Non-pigmented ciliary epithelial cell (primary cell): ENCODE data around the gene AMBRA1.

Experiments used
- DNase-seq: peaks from one replicate; pipeline ENCODE4 v3.0.0-alpha.2; 2010; ENCODE audit warnings: low read depth

The AMBRA1 gene

GRCh38 chr11:46505741-46506482 lies 87.9 kb downstream of the AMBRA1 start:
- DNase-seq: no peak

GRCh38 chr11:46504817-46505613 lies 88.8 kb downstream of the AMBRA1 start:
- peak; percentile 51 for DNase-seq

GRCh38 chr11:46499821-46500220 lies 94.0 kb downstream of the AMBRA1 start:
- DNase-seq: no peak

- no peak for DNase-seq
These were observed 94.9 kb downstream of the AMBRA1 start for GRCh38 chr11:46498968-46499367.

DNA sequence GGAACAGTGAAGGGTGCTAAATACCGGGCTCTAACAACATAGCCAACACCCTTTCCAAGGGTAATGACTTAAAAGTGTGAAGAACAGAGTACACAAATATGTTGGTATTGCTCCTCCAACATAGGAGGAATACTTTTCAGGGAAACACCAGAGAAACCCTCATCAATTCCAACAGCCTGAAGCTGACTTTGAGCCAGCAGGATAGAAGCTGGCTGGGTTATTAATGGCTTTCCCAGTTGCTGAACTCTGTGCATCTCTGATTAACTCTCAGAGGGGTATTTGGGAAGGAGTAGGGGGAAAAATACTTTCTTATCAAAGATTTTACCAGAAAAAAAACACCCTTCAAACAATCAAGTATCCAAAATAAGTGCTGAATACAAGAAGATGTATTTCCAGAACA lies 95.6 kb downstream of the AMBRA1 start:
- DNase-seq: no peak

DNA sequence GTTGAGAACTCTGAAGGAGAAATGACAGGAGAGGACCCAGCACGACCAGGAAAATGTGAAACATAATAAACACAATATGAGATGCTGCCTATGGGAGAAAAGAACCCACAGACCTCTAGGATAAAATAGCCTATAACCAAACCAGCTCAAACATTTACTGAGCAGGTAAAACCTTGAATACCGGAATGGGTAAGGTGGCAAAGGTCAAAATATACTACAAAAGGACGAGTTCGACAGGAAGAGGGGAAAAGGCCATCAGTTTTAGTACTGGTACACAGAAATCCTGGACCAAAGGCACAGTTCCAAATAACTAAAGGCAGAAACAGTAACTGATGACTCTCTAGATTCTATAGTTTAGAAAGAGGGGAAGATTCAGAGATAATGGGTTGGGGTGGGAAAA lies 96.3 kb downstream of the AMBRA1 start:
- DNase-seq: no peak

- DNase-seq: no peak
These were observed 100.0 kb downstream of the AMBRA1 start for GRCh38 chr11:46493791-46494190.

DNA sequence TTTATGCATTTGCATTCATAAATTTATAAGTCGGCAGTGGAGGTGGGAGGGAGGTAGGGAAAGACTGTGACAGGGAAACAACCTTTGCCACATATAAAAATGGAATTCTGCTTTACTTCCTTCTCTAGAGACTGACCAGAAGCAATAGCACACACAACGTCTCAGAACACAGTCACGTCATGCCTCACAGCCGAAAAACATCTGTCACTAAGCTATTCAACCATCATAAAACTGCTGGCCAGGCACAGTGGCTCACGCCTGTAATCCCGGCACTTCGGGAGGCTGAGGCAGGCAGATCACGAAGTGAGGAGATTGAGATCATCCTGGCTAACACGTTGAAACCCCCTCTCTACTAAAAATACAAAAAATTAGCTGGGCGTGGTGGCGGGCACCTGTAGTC lies 101.3 kb downstream of the AMBRA1 start:
- DNase-seq: no peak

DNA sequence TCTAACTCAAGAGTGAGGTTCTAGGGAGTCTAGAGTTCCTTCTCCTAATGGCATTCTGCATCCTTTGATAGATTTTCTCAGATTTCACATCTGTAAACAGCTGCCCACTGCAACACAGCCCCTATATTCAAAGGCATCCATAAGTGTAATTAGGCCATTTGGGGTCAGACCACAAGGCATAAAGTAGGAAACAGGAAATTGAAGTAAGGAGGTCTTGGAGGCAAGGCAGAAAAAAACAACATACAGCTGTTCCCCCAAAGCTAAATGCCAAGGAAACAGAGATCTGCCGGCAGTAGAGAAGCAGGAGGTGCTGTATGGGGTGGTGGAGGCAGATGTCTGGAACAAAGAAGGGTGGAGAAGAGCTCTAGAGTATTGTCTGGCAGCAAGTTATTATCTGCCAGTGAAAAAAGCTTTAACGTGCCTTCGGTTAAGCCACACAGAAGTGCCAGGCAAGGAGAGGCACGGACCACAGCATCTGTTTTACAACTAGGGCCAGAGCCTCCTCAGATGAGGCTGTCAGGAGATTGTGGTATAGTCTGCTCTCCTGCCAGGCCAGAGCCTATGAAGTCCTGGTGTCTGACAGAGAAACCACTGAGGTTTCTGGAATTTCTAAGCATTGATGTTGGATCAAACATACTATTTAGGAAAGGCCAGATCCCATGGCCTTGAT lies 102.0 kb downstream of the AMBRA1 start:
- DNase-seq: no peak

GRCh38 chr11:46490666-46491065 lies 103.2 kb downstream of the AMBRA1 start:
- peak; percentile 13 for DNase-seq

- DNase-seq: peak; percentile 13
These were observed 103.9 kb downstream of the AMBRA1 start for GRCh38 chr11:46489656-46490560.

GRCh38 chr11:46485856-46486443 lies 107.9 kb downstream of the AMBRA1 start:
- DNase-seq: no peak

DNA sequence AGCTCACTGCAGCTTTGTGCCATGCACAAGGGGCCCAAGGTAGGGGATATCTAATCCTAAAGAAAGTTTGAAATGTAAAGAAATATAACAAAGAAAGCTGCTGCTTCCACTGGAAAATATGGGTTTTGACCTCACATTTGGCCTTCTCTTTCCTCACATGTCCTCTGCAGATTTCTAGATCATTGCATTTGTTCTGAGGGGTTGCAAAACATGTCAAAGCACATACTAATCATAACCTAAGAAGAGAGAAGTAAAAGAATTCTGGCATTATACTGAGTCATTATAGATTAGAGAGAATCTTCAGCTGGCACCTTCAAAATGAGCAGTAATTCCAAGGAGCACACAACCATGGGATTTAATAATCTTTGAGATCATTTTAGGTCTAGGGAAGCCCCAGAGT lies 109.7 kb downstream of the AMBRA1 start:
- no peak for DNase-seq

DNA sequence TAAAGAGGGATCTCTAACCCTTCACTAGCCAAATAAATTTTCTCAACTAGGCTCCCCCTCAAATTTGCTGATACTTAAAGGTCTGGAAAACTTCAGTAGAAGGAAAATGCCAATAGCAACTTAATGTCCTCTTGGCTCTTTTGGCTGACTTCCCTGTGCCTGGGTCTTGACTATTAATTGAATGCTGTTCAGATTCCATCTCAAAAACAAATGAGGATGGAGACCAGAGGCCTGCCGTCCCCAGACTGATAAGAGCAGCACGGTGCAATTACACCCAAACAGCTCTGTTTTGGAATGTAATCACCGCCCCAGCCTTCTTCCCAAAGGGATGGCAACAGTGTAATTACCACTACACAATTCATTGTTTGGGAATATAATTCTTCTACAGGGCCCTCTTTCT lies 112.9 kb downstream of the AMBRA1 start:
- no peak for DNase-seq

DNA sequence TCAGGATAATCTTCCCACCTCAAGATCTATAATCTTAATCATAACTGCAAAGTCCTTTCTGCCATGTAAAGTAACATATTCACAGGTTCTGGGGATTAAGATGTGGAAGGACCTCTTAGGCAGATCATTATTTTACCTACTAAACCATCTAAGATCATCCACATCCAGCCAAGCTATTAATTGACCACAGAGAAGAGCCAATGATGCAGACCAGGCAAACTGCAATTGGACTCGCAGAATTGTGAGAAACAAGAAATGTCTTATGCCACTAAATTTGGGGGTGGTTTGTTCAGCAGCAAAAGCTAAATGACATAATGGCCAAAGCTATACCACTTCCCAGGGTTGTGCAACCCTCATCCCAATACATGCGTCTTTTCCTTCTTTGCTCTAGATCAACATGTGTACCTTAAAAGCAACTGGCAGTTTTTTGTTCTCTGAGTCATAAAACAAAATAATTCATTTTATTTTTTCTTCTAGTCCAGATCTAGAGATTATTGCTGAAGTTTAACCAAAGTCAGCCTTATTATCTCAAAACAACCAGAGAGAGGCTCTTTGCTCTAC lies 113.6 kb downstream of the AMBRA1 start:
- no peak for DNase-seq

DNA sequence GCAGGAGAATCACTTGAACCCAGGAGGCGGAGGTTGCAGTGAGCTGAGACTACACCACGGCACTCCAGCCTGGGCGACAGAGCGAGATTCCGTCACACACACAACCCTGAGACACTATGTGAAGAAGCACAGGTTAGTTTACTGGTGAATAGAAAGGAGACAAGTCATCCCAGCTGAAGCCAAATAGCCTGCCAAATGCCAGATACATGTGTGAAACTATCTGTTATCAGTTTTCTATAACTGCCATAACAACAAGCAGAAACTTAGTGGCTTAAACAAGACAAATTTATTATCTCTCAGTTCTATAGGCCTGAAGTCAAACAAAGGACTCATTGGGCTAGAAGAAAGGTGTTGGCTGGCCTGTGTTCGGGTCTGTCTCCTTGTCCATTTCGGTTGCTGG lies 114.2 kb downstream of the AMBRA1 start:
- no peak for DNase-seq

DNA sequence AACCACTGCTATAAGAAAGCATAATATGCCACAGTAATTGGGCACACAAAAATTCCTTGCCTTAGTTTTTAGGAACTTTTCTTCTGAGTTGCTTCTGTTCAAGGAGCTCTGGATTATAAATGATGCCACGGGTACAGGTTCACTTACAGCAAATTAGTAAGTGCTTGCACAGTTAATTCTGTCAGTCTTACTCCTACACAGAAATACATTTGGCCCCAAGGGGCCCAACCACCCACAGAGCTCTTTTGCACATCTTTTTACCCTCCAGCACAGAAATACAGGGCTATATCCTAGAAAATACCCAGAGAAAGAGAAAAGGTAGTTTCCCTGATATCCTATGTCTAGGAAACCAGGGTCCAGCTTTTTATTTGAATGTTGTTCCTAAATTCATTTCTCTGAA lies 115.6 kb downstream of the AMBRA1 start:
- DNase-seq: no peak

- no peak for DNase-seq
These were observed 116.7 kb downstream of the AMBRA1 start for GRCh38 chr11:46477136-46477535.

GRCh38 chr11:46475926-46476545 lies 117.8 kb downstream of the AMBRA1 start:
- no peak for DNase-seq

DNA sequence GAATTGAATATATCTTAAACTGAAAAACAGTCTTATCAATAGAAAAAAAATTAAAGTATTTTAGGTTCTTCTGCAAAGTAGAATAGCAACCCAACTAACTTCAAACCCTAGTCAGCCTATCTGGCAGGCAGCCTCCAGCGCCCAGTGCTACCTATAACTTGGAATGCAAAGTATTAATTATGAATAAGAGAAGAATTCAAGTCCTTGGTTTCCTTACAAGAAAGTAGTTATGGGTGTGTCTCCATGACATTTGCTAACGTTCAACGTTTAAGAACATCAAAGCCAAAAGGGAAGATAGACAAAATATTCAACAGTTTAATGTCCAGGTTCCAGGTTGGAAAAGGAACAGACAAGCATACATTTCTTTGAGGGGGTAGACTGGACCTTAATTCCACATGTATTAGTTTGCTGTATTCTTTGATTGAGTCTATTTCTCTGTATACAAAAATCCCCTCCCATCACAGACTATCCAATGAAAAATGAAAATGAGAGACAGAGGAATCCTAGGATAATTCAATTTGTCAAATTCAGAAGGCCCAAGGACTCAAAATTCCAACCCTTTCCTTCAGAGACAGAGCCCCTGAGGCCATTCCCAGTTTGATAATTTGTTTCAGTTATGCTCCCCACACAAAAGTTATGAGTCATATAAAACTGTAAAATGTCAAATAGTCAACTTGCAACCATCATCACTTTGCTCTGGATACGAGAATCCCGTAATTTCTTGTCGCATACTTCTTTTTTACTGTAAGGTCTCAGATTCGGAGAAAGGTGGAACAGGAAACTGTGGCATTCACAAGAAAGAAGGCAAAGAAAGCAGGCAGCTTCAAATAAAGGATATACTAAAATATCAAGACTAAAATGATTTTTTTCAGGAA lies 118.5 kb downstream of the AMBRA1 start:
- DNase-seq: no peak
